ENCODE data around the gene GPC6.

GPC6 gene

GRCh38 chr13:93420206-93420605 is 193.6 kb downstream of the GPC6 start:
- no peak overlapping the region for H3K9ac ChIP-seq
- H3K4me3 ChIP-seq (IDR thresholded peaks at IDR 0.05; ENCODE audit: insufficient read depth, low read depth, low read length), result no peak overlapping the region
- TF ChIP-seq CTCF (conservative IDR thresholded peaks at IDR 0.05; ENCODE audit: low read depth, low read length), result no peak
- H3K79me2 ChIP-seq (ENCODE audit: insufficient read depth, low read depth), result no peaks in the 10 kb centered on the region
- H2AFZ ChIP-seq (ENCODE audit: low read depth), result no peak overlapping the region
- H3K36me3 ChIP-seq (ENCODE audit: insufficient read depth), result no peaks in the 10 kb centered on the region
- H3K4me2 ChIP-seq, result no peak overlapping the region
- no peaks in the 10 kb centered on the region for H4K20me1 ChIP-seq (ENCODE audit: insufficient read depth)
- no peaks in the 10 kb centered on the region for H3K27me3 ChIP-seq (ENCODE audit: insufficient read depth, low read depth)
- H3K4me1 ChIP-seq (ENCODE audit: low read depth, poor library complexity, severe bottlenecking), result peaks cover 12% of the 10 kb centered on the region
- no peak overlapping the region for H3K27ac ChIP-seq

GRCh38 chr13:93420887-93421286 is 194.3 kb downstream of the GPC6 start:
- Histone ChIP-seq H3K79me2 (ENCODE audit: insufficient read depth, low read depth) (no peaks in the 10 kb centered on the region), H3K27me3 (ENCODE audit: insufficient read depth, low read depth) (no peaks in the 10 kb centered on the region), H3K9ac (no peak overlapping the region), H3K4me2 (no peak overlapping the region), H2AFZ (ENCODE audit: low read depth) (no peak overlapping the region), H3K4me3 (IDR thresholded peaks at IDR 0.05; ENCODE audit: insufficient read depth, low read depth, low read length) (no peak overlapping the region), H4K20me1 (ENCODE audit: insufficient read depth) (no peaks in the 10 kb centered on the region), H3K27ac (no peak overlapping the region), H3K36me3 (ENCODE audit: insufficient read depth) (no peaks in the 10 kb centered on the region), H3K4me1 (ENCODE audit: low read depth, poor library complexity, severe bottlenecking) (peaks cover 12% of the 10 kb centered on the region)
- TF ChIP-seq CTCF (conservative IDR thresholded peaks at IDR 0.05; ENCODE audit: low read depth, low read length), result no peak

GRCh38 chr13:93422980-93423543 is 196.5 kb downstream of the GPC6 start:
- H3K27me3 ChIP-seq (ENCODE audit: insufficient read depth, low read depth), result no peaks in the 10 kb centered on the region
- no peaks in the 10 kb centered on the region for H3K4me1 ChIP-seq (ENCODE audit: low read depth, poor library complexity, severe bottlenecking)
- no peak overlapping the region for H2AFZ ChIP-seq (ENCODE audit: low read depth)
- H4K20me1 ChIP-seq (ENCODE audit: insufficient read depth), result no peaks in the 10 kb centered on the region
- no peak overlapping the region for H3K4me2 ChIP-seq
- no peaks in the 10 kb centered on the region for H3K36me3 ChIP-seq (ENCODE audit: insufficient read depth)
- H3K4me3 ChIP-seq (IDR thresholded peaks at IDR 0.05; ENCODE audit: insufficient read depth, low read depth, low read length), result no peak overlapping the region
- no peak overlapping the region for H3K27ac ChIP-seq
- no peak overlapping the region for H3K9ac ChIP-seq
- H3K79me2 ChIP-seq (ENCODE audit: insufficient read depth, low read depth), result no peaks in the 10 kb centered on the region
- no peak for TF ChIP-seq CTCF (conservative IDR thresholded peaks at IDR 0.05; ENCODE audit: low read depth, low read length)

GRCh38 chr13:93425411-93425810 is 198.8 kb downstream of the GPC6 start:
- no peak overlapping the region for H3K4me3 ChIP-seq (IDR thresholded peaks at IDR 0.05; ENCODE audit: insufficient read depth, low read depth, low read length)
- no peak overlapping the region for H3K27ac ChIP-seq
- no peak overlapping the region for H3K9ac ChIP-seq
- no peak overlapping the region for H2AFZ ChIP-seq (ENCODE audit: low read depth)
- TF ChIP-seq CTCF (conservative IDR thresholded peaks at IDR 0.05; ENCODE audit: low read depth, low read length), result no peak
- no peaks in the 10 kb centered on the region for H3K79me2 ChIP-seq (ENCODE audit: insufficient read depth, low read depth)
- H3K4me1 ChIP-seq (ENCODE audit: low read depth, poor library complexity, severe bottlenecking), result no peaks in the 10 kb centered on the region
- H3K36me3 ChIP-seq (ENCODE audit: insufficient read depth), result no peaks in the 10 kb centered on the region
- no peak overlapping the region for H3K4me2 ChIP-seq
- H4K20me1 ChIP-seq (ENCODE audit: insufficient read depth), result no peaks in the 10 kb centered on the region
- no peaks in the 10 kb centered on the region for H3K27me3 ChIP-seq (ENCODE audit: insufficient read depth, low read depth)
